Hippocampal formation (tissue), 2 donors: ENCODE measurements around the gene TLCD1.

Experiments
- DNase-seq, 2 donors: peaks; one replicate each; lab custom pipeline; 2025; lab: John Stamatoyannopoulos, UW

TLCD1 gene

GRCh38 chr17:28726226-28726626, at the start of gene TLCD1:
TLCD1 (minus strand) TSS chr17:28726233; CDS start chr17:28726097, 136 bp downstream.
- DNase-seq = peak; percentile 33 to 68

GRCh38 chr17:28774206-28774605, 48.2 kb upstream of the TLCD1 start:
- DNase-seq = no peak

GRCh38 chr17:28773736-28774135, 47.7 kb upstream of the TLCD1 start:
- DNase-seq = no peak

- no peak for DNase-seq
Observed at GRCh38 chr17:28765038-28765437, 39.0 kb upstream of the TLCD1 start.

GRCh38 chr17:28763804-28764266, 37.8 kb upstream of the TLCD1 start:
- peak; percentile 25 to 66 for DNase-seq

GRCh38 chr17:28763137-28763799, 37.2 kb upstream of the TLCD1 start:
- DNase-seq = no peak

- DNase-seq = peak in 1 of 2 donors; percentile 45
Observed at GRCh38 chr17:28760601-28761562, 34.8 kb upstream of the TLCD1 start.

- no peak for DNase-seq
Observed at GRCh38 chr17:28759256-28759865, 33.3 kb upstream of the TLCD1 start.

- no peak for DNase-seq
Observed at GRCh38 chr17:28758411-28759121, 32.5 kb upstream of the TLCD1 start.

- DNase-seq = no peak
Observed at GRCh38 chr17:28756049-28756804, 30.2 kb upstream of the TLCD1 start.

- no peak for DNase-seq
Observed at GRCh38 chr17:28755486-28755885, 29.5 kb upstream of the TLCD1 start.

- DNase-seq = no peak
Observed at GRCh38 chr17:28751600-28752366, 25.8 kb upstream of the TLCD1 start.

GRCh38 chr17:28750178-28751047, 24.4 kb upstream of the TLCD1 start:
- DNase-seq = peak; percentile 90

- no peak for DNase-seq
Observed at GRCh38 chr17:28749516-28750177, 23.6 kb upstream of the TLCD1 start.

GRCh38 chr17:28748852-28749515, 23.0 kb upstream of the TLCD1 start:
- DNase-seq = no peak

- no peak for DNase-seq
Observed at GRCh38 chr17:28747801-28748750, 22.0 kb upstream of the TLCD1 start.
